Osteoblast (primary cell): ENCODE measurements around the gene PBX2. TPM values are rescaled to one million over a fixed set of nuclear protein-coding genes. Genes with fewer than 3 reads are reported as not detected.
A peak's percentile ranks its signal among the peaks of the same experiment; 100 is the strongest.

Source experiments
- DNase-seq: peaks from one replicate; pipeline ENCODE4 v3.0.0; 2011; ENCODE audit warnings: low spot score, mixed read lengths; ENCODE audit not compliant: insufficient read length; ENCODE audit errors: missing footprints
- H2AFZ ChIP-seq: 2 replicates; pipeline ENCODE4 v1.6.0; 2011; ENCODE audit warnings: mild to moderate bottlenecking, low read length
- H3K27ac ChIP-seq: 2 replicates; pipeline ENCODE4 v1.5.1; 2011; ENCODE audit warnings: mild to moderate bottlenecking, low read depth, low read length, moderate library complexity
- H3K27me3 ChIP-seq: 2 replicates; pipeline ENCODE4 v1.6.0; 2012; ENCODE audit warnings: mild to moderate bottlenecking, control low read depth, inconsistent platforms, low read length, moderate library complexity; ENCODE audit not compliant: insufficient read depth
- H3K36me3 ChIP-seq: 2 replicates; pipeline ENCODE4 v1.5.1; 2011; ENCODE audit warnings: mild to moderate bottlenecking, low read length, control low read depth, moderate library complexity; ENCODE audit not compliant: insufficient read depth
- H3K4me1 ChIP-seq: 2 replicates; pipeline ENCODE4 v1.5.1; 2011; ENCODE audit warnings: mild to moderate bottlenecking, low read length, control low read depth, moderate library complexity; ENCODE audit not compliant: insufficient read depth
- H3K4me2 ChIP-seq: 2 replicates; pipeline ENCODE4 v1.6.0; 2011; ENCODE audit warnings: mild to moderate bottlenecking, low read length; ENCODE audit not compliant: insufficient read depth
- H3K4me3 ChIP-seq: fragments of 200-600 bp; sonication (generic); 3 replicates; pipeline ENCODE4 v1.5.1; 2012; ENCODE audit warnings: mild to moderate bottlenecking, low read length, inconsistent platforms; ENCODE audit not compliant: insufficient read depth
- H3K79me2 ChIP-seq: 2 replicates; pipeline ENCODE4 v1.6.0; 2012; ENCODE audit warnings: mild to moderate bottlenecking, low read length, control low read depth, inconsistent platforms; ENCODE audit not compliant: insufficient read depth
- H3K9me3 ChIP-seq: 2 replicates; pipeline ENCODE4 v1.5.1; 2011; ENCODE audit warnings: low read depth, low read length, control low read depth
- H4K20me1 ChIP-seq: 2 replicates; pipeline ENCODE4 v1.6.0; 2012; ENCODE audit warnings: mild to moderate bottlenecking, low read length, control low read depth; ENCODE audit not compliant: insufficient read depth
- CTCF ChIP-seq: IDR thresholded peaks from 2 replicates; pipeline ENCODE4 v1.5.1; 2011; ENCODE audit warnings: mild to moderate bottlenecking, low read depth, low read length, moderate library complexity; ENCODE audit errors: extremely low read depth
- total RNA-seq: library from RNA; depleted of rRNA; stranded (reverse); fragments of >200 nt; gene quantifications from 2 replicates; pipeline ENCODE4 v1.2.3, GENCODE V29; 2012

Gene PBX2
- total RNA-seq, 1 donor = 17.4 TPM

DNA sequence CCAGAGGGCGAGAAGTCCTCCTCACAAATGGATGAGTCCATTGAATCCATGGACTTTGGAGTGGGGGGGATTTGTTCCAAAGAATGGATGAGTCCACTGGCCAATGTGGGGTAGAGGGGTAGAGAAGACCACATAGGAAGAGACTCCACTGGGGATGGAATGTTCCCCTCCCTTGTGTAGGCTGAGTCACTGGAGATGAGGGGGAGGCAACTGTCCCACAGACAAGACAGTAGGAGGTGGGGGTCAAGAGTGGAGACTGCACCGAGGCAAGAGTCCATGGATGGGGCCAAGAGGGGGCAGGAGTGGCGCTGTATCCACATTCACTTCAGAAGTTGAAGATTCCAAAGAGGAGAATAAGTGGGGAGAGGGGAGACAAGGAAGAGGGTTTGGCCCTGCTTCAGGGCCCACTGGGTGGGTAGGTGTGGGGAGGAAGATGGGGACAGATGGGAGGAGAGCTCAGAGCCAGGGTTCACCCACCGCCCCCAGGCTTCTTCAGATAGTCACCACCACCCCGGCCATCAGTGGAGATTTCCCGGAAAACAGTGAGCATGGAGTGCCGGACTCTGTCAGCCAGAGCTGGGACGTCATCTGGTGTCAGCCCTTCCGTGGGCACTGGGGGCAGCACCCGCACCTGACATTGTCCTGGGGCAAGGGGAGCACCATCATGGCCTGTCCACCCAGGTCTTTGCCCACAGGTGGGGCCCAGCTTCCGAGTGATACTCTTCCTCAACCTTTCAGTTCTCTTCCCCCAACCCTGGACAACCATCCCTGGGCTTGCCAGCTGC is 21.0 kb downstream of the PBX2 start:
- Histone ChIP-seq H3K27ac (no peak overlapping the region), H3K27me3 (no peaks in the 10 kb centered on the region), H2AFZ (no peak overlapping the region), H3K4me3 (no peak overlapping the region), H3K4me1 (peaks cover 6% of the 10 kb centered on the region), H3K4me2 (no peak overlapping the region), H3K79me2 (peaks cover 21% of the 10 kb centered on the region), H4K20me1 (peaks cover 2% of the 10 kb centered on the region), H3K9me3 (no peaks in the 10 kb centered on the region), H3K36me3 (peaks cover 36% of the 10 kb centered on the region)
- TF ChIP-seq CTCF = no peak
- peak; percentile 88 for DNase-seq

DNA sequence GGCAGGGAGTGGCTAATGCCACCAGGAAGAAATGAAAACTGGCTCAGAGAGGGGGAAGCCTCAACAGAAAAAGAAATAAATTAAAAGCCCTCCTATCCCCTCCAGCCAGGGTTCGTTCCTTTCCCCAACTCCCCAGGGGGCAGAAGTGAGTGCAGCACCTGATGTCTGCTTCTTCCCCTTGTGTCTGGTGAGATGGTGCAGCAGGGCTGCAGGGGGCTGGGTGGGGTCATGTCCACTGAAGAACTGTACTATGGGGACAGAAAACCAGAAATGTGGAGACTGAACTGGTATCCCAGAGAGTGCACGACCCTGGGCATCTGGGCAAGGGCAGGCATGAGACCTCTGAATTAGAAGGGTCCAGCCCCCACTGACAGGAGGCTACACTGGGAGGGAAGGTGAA is 21.7 kb downstream of the PBX2 start:
- no peak for TF ChIP-seq CTCF
- no peak overlapping the region for H3K27ac ChIP-seq
- H3K27me3 ChIP-seq = no peaks in the 10 kb centered on the region
- no peak for DNase-seq
- H2AFZ ChIP-seq = no peak overlapping the region
- H3K36me3 ChIP-seq = peaks cover 36% of the 10 kb centered on the region
- no peak overlapping the region for H3K4me2 ChIP-seq
- H4K20me1 ChIP-seq = peaks cover 2% of the 10 kb centered on the region
- no peaks in the 10 kb centered on the region for H3K9me3 ChIP-seq
- no peak overlapping the region for H3K4me3 ChIP-seq
- peaks cover 14% of the 10 kb centered on the region for H3K79me2 ChIP-seq
- peaks cover 6% of the 10 kb centered on the region for H3K4me1 ChIP-seq

DNA sequence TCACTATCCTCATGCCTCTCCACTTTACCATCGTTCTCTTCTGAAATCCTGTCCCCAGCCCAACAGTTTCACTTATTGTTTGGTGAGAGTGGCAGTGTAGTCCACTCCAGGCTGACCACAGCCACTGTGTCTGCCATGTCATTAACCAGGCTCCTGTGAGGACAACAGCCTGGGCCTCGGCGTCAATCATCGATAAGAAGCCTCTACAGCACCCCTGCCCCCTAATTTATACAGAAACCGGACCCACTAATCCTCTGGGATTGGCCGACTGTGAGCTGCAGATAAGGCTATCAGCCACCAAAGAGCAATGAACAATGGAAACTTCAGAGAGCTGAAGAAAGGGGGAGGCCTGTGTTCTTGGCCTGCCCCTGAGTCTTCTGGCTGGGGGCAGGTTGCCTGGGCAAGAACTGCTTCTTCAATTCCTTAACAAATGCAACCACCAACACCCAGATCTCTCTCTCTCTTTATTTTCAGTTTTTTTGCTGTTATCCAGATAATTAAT is 22.2 kb downstream of the PBX2 start:
- Histone ChIP-seq H3K36me3 (peaks cover 38% of the 10 kb centered on the region), H3K27ac (no peak overlapping the region), H3K79me2 (peaks cover 9% of the 10 kb centered on the region), H3K9me3 (no peaks in the 10 kb centered on the region), H3K4me1 (peaks cover 6% of the 10 kb centered on the region), H3K4me3 (no peak overlapping the region), H4K20me1 (peaks cover 2% of the 10 kb centered on the region), H3K4me2 (no peak overlapping the region), H2AFZ (no peak overlapping the region), H3K27me3 (no peaks in the 10 kb centered on the region)
- no peak for TF ChIP-seq CTCF
- DNase-seq = peak; percentile 70

DNA sequence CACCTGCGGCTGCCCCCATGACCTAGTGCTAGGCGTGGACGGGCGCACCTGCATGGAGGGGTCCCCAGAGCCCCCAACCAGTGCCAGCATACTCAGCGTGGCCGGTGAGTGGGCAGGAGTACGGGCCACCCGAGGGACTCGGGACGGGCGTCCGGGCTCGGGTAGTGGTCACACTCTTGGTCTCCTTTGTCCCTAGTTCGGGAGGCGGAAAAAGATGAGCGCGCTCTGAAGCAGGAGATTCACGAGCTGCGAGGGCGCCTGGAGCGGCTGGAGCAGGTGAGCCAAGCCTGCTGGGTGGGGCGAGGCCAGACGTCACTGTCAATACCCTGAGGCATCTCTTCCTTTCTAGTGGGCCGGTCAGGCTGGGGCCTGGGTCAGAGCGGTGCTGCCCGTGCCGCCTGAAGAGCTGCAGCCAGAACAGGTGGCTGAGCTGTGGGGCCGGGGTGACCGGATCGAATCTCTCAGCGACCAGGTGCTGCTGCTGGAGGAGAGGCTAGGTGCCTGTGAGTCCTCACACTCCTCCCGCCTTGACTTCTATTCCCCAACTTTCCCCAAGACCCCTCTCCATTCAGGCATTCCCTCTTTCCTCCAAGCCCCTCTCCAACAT is 22.7 kb downstream of the PBX2 start:
- Histone ChIP-seq H3K79me2 (peaks cover 3% of the 10 kb centered on the region), H3K4me1 (peaks cover 6% of the 10 kb centered on the region), H2AFZ (no peak overlapping the region), H4K20me1 (peaks cover 2% of the 10 kb centered on the region), H3K4me3 (no peak overlapping the region), H3K9me3 (no peaks in the 10 kb centered on the region), H3K36me3 (peaks cover 42% of the 10 kb centered on the region), H3K27ac (no peak overlapping the region), H3K4me2 (no peak overlapping the region), H3K27me3 (no peaks in the 10 kb centered on the region)
- no peak for TF ChIP-seq CTCF
- peak; percentile 58 for DNase-seq
